Measurements from ENCODE around the gene FNDC10.
"Not testable (repeated sequence)": the region's sequence is repeated elsewhere in the genome, so short reads cannot be mapped to it uniquely, and the experiment has no call there.

The FNDC10 gene

GRCh38 chr1:1599030-1599934 is 653 bp downstream of the FNDC10 start:
- peak; percentile 87 for DNase-seq (ENCODE audit: low spot score)

- DNase-seq (ENCODE audit: low spot score) = no peak
Observed at GRCh38 chr1:1598720-1599029, 1.3 kb downstream of the FNDC10 start.

GRCh38 chr1:1598051-1598719 is 1.8 kb downstream of the FNDC10 start:
- no peak for DNase-seq (ENCODE audit: low spot score)

GRCh38 chr1:1597275-1597930 is 2.5 kb downstream of the FNDC10 start:
- peak; percentile 79 for DNase-seq (ENCODE audit: low spot score)

DNA sequence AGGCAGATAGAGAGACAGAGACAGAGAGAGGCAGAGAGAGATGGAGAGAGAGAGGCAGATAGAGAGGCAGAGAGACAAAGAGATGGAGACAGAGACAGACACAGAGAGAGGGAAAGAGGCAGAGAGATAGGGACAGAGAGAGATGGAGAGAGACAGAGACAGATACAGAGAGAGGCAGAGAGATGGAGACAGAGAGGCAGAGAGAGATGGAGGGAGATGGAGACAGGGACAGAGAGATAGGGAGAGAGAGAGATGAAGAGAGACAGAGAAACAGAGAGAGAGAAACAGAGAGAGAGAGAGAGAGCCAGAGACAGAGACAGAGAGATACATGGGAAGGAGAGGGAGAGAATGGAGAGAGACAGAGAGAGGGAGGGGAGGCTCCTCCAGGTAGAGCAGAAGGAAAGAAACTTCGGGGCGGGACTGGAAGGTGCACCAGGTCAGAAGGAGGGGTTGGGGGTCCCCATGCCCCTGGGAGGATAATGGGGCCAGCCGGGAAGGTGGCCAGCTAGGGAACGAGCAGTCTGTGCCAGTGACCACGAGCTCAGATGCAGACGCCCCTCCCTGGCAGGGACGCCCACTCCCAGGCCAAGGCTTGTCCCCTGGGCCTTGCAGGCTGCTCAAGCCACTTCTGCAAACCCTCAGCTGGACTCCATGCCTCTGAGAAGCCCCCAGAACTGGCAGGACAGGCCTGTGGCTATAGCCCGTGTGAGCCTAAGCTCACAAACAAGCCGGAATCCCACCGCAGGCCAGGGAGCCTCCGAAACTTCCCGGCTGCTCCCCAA is 3.3 kb downstream of the FNDC10 start:
- DNase-seq (ENCODE audit: low spot score) = peak; percentile 35

GRCh38 chr1:1595341-1595740 is 4.6 kb downstream of the FNDC10 start:
- not testable (repeated sequence) for DNase-seq (ENCODE audit: low spot score)

DNA sequence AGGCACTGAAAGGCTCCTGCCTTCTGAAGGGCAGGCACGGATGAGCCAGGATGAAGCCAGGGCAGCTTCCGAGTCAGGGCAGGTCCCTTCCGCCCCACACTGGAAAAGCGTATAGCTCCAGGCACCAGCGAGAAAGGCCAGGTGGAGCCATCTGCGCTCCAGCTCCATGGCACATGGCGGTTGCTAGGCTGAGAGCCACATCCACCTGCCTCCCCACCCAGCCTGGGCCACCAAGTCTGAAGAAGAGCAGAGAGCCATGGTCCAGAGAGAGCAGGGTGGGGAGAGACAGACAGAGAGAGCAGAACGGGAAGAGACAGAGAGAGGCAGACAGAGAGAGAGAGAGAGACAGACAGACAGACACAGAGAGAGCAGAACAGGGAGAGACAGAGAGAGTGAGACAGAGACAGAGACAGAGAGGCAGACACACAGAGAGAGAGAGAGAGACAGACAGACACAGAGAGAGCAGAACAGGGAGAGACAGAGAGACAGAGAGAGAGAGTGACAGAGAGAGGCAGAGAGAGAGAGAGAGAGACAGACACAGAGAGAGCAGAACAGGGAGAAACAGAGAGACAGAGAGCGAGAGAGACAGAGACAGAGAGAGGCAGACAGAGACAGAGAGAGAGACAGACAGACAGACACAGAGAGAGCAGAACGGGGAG is 5.2 kb downstream of the FNDC10 start:
- peak; percentile 51 for DNase-seq (ENCODE audit: low spot score)

- DNase-seq (ENCODE audit: low spot score) = no peak
Observed at GRCh38 chr1:1593834-1594601, 5.9 kb downstream of the FNDC10 start.

DNA sequence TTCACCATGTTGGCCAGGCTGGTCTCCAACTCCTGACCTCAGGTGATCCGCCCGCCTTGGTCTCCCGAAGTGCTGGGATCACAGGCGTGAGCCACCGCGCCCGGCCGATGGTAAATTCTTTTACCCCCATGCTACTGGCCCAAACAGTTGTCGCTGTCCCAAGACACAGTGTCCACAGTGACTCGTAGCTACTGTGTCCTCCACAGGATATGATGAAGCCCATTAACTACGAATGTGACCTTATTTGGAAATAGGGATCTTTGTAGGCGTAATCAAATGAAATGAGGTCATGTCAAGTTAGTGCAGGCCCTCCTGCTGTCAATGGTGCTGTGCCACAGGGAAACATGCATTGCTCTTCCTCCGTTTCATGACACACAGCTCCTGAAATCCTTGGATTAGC is 8.5 kb downstream of the FNDC10 start:
- no peak for DNase-seq (ENCODE audit: low spot score)

DNA sequence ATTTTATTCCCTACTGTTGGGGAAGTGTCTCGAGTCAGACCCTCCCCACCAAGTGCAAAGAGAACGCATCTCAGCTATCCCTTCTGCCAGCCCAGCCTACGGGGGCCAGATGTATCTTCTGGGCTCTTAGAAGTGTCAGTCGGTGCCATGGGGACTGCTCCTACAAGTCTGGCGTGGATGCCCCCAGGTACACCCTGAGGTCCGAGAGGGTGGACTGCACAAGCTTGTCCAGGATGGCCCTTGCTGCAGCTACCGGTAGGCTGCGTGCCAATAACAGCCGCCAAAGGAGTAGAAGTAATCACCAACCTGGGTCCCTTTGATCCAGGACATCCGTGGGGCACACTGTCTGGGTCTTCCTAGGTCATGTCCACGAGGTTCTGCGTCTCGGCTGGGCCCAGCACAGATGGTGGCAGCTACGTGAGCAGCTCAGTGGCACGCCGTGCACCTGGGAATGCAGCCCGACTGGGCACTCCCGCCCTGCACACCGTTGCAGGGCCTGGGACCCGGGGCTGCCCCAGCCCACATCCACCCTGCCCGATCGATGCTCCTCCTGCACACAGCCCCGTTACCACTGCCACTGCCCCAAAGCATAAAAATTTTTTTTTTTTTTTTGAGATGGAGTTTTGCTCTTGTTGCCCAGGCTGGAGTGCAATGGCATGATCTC is 16.5 kb downstream of the FNDC10 start:
- no peak for DNase-seq (ENCODE audit: low spot score)

GRCh38 chr1:1582585-1583346 is 17.2 kb downstream of the FNDC10 start:
- no peak for DNase-seq (ENCODE audit: low spot score)

DNA sequence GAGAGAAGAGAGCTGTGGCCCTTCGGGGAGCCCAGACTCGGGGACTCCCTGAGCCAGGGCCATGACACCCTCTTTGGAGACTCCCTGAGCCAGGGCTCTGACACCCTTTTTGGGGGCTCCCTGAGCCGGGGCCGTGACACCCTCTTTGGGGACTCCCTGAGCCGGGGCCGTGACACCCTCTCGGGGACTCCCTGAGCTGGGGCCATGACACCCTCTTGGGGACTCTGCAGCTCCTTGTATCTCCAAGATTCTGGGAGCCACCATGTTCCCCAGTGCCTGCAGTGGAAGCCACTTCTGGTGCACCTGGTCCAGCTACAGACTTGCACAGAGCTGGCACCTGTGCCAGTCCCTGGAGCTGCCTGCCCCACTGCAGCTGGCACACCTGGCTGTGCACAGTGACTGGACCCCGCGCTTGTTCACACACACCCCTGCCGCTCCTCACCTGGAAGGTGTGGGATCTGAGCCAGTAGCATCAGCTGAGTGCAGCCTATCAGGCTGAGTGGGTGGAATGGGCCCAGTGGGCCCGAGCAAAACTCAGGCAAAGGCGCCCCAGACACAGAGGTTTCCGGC is 21.5 kb downstream of the FNDC10 start:
- DNase-seq (ENCODE audit: low spot score) = no peak

DNA sequence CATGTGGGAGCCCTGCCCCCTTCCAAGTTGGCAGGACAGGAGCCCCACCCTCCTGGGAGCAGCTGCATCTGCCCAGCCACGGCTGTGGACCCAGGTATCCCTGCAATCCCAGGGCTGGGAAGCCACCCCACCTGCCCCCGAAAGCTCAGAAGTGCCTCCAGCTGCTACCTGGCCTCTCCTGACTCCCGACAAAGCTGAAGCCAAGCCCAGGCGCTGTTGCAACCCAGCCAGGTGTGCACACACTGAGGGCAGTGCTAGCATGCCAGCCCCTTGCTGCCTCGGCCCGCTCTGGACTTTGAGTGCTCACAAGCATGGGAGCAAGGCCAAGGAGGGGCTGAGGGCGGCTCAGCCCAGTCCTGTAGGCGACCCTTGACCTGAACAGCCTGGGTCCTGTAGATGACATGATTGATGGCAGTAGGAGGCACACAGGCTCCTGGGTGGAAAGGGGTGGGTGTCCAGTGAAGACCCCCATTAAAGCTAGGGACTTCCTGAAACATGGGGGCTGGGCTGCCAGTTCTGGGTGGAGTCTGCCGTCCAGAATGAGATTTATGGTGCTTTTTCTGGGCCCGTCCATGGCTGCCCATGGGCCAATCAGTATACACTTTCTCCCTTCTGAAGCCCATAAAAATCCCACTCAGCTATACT is 22.4 kb downstream of the FNDC10 start:
- no peak for DNase-seq (ENCODE audit: low spot score)

DNA sequence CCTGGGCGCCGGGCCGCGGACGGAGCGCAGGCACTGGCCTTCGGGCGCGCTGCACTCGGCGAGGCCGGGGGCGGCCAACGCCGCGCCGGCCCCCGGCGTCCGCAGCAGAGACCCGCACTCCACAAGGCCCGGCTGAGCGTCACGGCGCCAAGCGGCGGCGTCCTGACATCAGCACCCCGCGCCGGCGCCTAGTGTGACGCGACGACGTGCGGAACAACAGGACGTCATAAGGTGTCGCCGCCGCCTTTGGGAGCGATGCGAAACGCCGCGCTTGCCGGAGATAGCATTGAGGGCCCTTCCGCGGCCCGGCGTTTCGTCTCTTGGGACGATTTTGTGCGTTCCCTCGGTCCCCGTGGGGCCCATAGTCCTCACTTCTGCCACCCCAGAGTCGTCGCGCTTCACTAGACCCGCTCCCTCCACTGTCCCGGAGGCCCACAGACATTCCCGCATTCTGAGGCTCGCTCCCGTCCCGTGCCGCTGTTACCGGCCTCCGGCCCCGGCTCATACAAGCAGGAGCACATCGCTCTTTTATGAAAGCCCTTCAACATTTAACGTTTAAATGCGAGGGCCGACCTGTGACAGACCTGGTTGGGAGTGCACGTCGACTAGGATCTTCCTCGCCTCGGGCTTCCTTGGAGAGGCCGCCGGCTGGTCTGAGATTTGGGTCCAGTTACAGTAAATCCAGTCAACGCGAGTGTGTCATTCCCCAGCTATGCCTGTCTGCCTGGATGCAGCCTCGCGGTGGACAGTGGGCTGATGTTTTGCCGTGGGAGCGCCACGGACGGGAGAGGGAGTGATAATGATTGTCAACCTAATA is 25.0 kb downstream of the FNDC10 start, which contains the start of gene SSU72:
TSS of gene SSU72 (minus strand) at position 143 of the 817 bp plus-strand sequence. CDS start 306 bp downstream, outside the sequence.
- peak; percentile 94 for DNase-seq (ENCODE audit: low spot score)

- DNase-seq (ENCODE audit: low spot score) = peak; percentile 89
Observed at GRCh38 chr1:1573843-1574720, 25.9 kb downstream of the FNDC10 start.

DNA sequence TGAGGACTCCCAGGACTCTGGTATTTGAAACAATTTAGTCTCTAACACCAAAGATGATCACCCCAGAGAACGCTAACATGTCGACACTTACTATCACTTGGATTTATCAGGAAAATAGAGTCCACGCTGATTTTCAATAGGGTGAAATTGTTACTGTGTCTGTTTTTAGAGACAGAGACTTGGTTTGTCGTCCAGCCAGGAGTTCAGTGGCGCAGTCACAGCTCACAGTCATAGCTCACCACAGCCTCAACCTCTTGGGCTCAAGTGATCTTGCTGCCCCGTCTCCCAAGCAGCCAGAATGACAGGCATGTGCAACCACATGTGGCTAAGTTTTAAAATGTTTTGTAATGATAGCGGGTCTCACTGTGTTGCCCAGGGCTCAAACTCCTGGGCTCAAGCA is 30.6 kb downstream of the FNDC10 start:
- no peak for DNase-seq (ENCODE audit: low spot score)

- DNase-seq (ENCODE audit: low spot score) = no peak
Observed at GRCh38 chr1:1567891-1568291, 32.0 kb downstream of the FNDC10 start.

All from D341Med (cell line).